OCI-M2 (cell line): ENCODE measurements around the gene KCNK6.
A peak's percentile ranks its signal among the peaks of the same experiment; 100 is the strongest.
"Not testable (repeated sequence)": the region's sequence is repeated elsewhere in the genome, so short reads cannot be mapped to it uniquely, and the experiment has no call there.

ENCODE experiments used
- DNase-seq: peaks from one replicate; lab custom pipeline; 2025; ENCODE audit not compliant: unreplicated experiment; lab: John Stamatoyannopoulos, UW

The KCNK6 gene

DNA sequence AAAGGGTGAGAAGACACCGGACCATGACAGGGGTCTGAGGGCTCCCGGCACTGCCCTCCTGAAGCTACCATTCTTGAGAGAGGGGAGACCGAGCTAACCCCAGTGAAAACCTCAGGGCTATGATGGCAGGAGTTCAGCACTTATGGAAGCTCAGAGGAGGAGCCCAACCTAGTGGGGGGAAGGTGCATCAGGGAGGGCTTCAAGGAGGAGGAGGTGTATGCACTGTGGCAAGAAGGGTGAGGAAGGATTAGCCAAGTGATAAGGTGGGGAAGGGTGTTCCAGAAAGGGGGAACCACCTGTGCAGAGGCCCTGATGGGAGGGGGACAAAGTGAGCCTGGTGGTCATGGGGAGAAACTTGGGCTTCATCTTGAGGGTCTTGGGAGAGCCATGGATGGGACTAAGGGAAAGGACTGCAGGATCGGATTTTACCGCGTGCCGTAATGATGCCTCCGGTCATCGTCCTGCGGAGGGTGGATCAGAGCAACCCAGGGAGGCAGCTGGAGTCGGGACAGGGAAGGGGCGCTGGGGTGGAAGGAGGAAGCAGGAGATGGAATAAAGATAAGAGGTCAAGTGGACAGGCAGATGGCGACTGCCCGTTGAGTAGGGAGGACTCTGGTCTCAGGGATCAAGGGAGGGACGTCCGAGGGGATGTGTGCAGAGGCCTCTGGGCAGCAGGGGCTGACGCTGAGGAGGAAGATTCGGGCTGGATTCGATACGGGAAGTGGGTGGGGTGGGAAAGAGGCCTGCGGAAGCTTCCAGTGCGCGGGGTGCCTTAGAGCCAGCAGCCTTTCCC is 41.4 kb downstream of the KCNK6 start:
- DNase-seq: no peak

DNA sequence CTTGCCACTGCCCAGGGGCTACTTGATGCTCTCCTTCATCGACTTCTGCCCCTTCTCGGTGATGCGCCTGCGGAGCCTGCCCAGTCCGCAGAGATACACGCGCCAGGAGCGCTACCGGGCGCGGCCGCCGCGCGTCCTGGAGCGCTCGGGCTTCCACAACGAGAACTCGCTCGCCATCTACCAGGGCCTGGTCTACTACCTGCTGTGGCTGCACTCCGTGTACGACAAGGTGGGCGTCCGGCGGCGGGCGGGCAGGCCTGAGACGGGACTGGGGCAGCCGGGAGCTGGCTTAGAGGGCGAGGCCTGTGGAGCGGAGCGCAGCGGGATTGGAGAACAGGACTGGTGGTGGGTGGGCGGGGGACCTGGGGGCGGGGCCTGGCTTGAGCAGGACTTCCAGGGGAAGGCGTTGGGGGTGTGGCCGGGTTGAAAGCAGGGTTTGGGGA is 42.0 kb downstream of the KCNK6 start:
- DNase-seq: no peak

DNA sequence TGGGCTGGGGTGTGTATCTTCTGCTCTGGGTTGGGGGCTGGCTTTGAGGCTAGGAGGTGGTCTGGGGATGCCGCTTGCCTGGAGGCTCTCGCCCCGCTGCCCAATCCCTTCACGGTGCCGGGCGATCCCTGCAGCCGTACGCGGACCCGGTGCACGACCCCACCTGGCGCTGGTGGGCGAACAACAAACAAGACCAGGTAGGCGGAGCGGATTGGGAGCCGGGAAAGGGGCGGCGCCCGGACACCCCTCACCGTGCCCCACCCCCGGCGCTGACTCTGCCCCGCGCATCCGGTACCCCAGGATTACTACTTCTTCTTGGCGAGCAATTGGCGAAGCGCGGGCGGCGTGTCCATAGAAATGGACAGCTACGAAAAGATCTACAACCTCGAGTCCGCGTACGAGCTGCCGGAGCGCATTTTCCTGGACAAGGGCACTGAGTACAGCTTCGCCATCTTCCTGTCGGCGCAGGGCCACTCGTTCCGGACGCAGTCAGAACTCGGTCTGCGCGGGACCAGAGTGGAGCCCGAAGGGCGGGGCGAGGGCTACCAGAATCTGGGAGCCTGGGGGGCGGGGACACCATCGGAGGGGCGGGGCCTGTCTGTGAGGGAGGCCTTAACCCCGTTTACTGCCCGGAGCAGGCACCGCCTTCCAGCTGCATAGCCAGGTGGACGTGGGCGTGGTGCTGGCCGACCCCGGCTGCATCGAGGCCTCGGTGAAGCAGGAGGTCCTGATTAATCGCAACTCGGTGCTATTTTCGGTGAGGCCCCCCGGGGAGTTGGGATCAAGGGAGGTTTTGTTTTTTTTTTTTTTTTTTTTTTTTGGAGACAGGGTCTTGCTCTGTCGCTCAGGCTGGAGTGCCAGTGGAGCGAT is 42.7 kb downstream of the KCNK6 start:
- DNase-seq: peak; percentile 97

DNA sequence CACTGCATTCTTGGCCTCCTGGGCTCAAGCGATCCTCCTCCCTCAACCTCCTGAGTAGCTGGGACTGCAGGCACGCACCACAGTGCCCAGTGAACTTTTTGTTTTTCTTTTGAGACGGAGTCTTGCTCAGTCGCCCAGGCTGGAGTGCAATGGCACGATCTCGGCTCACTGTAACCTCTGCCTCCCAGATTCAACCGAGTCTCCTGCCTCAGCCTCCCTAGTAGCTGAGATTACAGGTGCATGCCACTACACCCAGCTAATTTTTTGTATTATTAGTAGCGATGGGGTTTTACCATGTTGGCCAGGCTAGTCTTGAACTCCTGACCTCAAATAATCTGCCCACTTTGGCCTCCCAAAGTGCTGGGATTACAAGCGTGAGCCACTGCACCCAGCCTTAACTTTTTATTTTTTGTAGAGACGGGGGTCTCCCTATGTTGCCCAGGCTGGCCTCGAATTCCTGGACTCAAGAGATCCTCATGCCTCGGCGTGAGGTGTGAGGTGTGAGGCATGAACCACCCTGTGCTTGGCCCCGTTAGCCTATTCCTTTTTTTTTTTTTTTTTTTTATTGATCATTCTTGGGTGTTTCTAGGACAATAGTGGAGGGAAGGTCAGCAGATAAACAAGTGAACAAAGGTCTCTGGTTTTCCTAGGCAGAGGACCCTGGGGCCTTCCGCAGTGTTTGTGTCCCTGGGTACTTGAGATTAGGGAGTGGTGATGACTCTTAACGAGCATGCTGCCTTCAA is 43.5 kb downstream of the KCNK6 start:
- DNase-seq: not testable (repeated sequence)

DNA sequence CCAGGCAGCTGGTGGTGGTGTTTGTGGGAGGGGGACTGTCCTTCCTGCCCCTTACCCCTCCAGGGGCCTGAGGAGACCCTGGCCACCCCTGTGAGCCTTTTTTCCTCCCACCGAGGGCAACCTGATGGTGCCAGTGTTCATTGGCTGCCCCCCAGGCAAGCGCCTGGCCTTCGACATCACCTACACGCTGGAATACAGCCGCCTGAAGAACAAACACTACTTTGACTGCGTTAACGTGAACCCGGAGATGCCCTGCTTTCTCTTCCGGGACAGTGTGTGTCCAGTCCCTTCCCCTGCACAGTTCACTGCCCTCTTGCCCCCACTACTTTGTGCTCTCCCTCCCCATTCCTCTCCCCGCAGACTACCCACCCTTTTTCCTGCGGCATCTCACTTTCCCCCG is 47.4 kb downstream of the KCNK6 start:
- DNase-seq: no peak

DNA sequence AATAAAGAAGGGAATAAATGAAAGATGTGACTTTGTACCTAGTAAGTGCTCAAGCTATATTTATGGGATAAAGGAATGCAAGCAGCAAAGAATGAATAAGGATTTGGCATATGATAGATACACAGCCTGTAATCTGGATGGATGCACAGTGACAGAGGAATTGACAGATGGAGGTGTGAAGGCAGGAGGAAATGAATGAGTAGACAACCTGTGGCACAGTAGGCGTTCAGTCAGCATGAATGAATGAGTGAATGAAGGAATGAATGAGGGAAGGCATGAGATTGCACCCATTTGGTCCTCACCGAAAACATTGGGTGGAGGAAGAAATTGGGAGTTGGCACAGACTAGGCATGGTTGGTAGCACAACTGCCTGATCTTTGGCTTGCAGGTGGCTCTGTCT is 49.9 kb downstream of the KCNK6 start:
- DNase-seq: no peak

DNA sequence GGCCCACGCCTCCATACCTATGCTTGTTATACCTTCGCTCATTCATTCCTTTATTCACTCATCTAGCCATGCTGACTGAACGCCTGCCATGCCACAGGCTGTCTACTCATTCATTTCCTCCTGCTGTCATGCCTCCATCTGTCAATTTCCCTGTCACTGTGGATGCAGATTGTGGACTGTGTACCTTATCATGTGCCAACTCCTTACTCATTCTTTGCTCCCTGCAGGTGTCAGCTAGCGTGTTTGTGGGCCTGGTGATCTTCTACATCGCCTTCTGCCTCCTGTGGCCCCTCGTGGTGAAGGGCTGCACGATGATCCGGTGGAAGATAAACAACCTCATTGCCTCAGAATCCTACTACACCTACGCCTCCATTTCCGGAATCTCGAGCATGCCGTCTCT is 50.7 kb downstream of the KCNK6 start:
- no peak for DNase-seq

DNA sequence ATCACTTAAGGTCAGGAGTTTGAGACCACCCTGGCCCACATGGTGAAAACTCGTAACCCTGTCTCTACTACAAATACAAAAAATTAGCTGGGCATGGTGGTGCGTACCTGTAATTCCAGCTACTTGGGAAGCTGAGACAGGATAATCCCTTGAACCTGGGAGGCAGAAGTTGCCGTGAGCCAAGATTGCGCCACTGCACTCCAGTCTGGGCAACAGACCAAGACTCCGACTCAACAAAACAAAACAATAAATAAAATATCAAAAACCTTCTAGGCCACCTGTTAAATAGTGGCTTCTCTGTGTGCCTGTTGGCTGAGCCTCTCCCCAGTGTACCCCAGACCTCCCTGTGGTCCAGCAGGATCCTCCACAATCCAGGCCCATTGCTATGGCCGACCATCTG is 51.4 kb downstream of the KCNK6 start:
- DNase-seq: no peak

DNA sequence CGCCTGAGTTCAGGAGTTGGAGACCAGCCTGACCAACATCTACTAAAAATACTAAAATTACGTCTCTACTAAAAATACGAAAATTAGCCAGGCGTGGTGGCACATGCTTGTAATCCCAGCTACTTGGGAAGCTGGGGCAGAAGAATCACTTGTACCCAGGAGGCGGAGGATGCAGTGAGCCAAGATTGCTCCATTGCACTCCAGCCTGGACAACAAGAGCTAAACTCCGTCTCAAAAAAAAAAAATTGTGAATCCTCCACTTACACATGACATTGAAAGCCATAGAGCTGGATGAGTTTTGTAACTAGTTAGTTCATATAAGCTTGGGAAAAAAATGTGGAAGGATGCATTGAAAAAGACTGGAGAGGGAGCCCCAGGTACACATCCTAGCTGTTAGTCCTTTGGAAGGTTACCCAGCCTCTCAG is 54.3 kb downstream of the KCNK6 start:
- no peak for DNase-seq

DNA sequence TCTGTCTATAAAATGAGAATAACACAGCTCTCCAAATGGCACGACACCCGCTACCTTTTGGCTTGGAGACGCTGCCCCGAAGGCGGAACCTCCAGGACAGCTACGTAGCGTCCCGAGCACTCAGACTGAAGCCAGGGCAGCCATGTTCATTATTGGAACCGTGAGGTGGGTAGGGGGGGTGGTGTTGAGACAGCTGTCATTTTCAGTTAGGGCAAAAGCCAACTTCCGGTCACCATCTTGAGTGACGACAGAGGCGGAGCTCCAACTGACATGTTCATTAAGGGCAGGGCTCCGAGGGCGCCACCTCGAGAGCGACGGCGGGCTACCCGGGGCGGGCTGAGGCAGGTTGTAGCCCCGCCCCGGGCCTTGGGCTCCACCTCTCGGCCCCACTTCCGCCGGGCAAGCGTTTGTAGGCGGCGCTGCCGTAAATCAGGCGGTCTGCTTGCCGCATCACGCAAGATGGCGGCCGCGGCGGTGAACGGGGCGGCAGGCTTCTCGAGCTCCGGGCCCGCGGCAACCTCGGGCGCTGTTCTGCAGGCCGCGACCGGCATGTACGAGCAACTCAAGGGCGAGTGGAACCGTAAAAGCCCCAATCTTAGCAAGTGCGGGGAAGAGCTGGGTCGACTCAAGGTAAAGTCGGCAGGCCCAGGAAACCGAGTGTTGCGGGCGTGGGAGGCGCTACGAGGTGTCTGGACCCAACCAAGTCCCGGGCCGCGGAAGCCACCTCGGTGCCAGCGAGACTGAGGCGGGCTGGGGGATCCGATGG is 54.9 kb downstream of the KCNK6 start, which contains the start of gene PSMD8:
TSS of gene PSMD8 (plus strand) at position 240 of the 766 bp plus-strand sequence. CDS start at position 271, 31 bp downstream.
- DNase-seq: peak; percentile 99

DNA sequence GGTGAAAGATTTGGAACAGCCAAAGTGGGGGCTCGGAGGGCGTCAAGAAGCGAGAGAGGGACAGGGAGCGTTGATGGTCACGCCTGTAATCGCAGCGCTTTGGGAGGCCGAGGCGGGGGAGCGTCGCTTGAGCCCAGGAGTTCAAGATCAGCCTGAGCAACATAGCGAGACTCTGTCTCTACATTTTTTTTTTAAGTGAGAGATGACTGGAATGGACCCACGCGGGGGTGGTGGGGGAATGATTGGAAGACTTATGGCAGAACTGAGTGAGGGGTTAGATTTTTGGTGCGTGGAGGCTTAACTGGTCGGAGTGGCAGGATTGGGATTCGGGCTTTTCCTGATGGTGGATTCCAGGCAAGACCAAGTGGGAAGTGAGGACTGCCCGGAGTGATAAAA is 55.5 kb downstream of the KCNK6 start:
- no peak for DNase-seq

DNA sequence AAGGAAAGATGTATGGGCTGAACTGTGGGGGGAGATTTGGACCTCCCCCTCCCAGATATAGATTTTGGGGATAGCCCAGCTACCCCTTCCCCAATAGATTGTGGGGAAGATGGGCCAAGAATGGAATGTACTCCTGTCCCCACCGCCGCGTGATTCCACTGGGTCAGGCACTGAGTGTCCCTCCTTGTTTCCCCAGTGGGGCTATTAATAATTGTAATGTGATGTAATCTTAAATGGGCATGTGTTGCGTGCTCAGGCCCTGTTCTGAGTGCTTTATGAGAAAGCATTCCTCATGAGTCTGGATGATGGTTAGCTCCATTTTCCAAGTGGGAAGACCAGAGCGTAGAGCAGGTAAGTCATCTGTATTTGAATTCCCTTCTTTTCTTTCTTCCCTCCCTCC is 56.1 kb downstream of the KCNK6 start:
- DNase-seq: no peak

DNA sequence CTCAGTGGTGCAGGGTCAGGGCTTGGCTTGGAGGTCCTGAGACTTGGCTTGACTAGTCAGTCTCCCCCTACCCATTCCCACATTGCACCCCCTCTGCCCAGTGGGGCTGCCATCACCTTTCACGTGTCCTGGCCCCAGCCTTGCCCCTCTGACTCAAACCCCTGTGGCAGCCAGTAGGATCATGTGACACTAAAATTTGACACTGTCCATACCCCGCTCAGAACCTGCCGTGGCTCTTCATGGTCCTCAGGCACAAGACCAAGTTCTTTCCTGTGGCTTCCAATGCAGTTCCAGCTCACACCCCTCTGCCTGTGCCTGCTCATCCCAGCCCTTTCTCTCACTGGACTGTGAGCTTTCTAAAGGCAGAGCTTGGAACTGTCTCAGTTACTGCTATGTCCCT is 56.9 kb downstream of the KCNK6 start:
- no peak for DNase-seq

DNA sequence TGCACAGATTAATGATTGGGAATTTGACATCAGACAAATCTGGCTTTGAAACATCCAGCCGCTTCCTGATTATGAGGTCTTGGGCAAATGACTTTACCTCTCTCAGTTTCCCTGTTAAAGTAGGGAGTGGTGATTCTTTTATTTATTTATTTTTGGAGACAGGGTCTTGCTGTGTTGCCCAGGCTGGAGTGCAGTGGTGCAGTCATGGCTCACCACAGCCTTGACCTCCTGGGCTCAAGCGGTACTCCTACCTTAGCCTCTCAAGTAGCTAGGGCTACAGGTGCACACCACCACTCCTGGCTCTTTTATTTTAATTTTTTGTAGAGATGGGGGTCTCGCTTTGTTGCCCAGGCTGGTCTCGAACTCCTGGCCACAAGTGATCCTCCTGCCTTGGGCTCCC is 57.4 kb downstream of the KCNK6 start:
- DNase-seq: no peak

DNA sequence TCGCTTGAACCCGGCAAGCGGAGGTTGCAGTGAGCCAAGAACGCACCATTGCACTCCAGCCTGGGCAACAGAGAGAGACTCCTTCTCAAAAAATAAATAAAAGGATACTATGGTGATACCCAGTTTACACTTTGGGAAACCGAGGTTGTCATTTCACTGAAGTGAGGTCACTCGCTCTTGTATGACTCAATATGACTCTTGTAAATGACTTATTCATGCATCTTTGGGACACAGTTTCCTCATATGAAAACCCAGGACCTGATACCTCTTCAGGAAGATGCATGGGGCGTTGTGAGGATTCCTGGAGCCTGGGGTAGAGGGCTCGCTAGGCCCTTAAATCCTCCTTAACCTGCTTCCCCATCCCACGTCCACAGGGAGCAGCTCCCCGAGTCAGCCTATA is 59.2 kb downstream of the KCNK6 start:
- DNase-seq: no peak

DNA sequence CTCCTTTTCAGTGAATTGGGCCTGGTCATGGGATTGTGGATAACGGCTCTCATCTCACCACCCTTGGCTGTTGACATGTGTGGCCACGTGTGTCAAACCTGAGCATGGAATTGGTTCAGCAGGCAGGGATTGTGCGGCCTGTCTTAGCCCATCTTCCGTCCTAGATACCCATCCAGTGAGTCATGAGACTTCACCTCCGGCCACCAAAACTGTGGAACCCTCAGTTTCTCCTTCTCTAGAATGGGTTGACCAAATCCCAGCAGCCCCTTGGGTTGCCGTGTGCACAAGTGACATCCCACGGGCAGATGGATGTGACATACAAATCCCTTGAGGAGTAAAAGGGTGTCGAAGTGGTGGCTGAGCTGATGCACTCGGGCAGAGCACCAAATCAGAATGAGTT is 61.5 kb downstream of the KCNK6 start:
- DNase-seq: no peak
